OCI-LY7 (cell line): ENCODE measurements around the gene MPRIP. TPM values are rescaled to one million over a fixed set of nuclear protein-coding genes. Genes with fewer than 3 reads are reported as not detected.

ENCODE experiments used
- BruUV-seq: library from RNA; stranded (reverse); fragments of 400-500 nt; replicated peaks from 2 replicates; lab custom pipeline; 2021; lab: Mats Ljungman, UMichigan
- CTCF ChIA-PET: fragments of 300-600 bp; sonication (Branson Sonifier 250); formaldehyde crosslinking; loops from one replicate; lab custom pipeline; 2022; ENCODE audit warnings: antibody characterized with exemption; ENCODE audit not compliant: unreplicated experiment; lab: Charles Lee
- POLR2A ChIA-PET: fragments of 300-600 bp; sonication (Branson Sonifier 250); formaldehyde crosslinking; loops from one replicate; lab custom pipeline; 2022; ENCODE audit warnings: antibody characterized with exemption; lab: Charles Lee
- DNase-seq: peaks from one replicate; pipeline ENCODE4 v3.0.0-alpha.2; 2015; ENCODE audit warnings: low spot score
- H2AFZ ChIP-seq: fragments of 200-600 bp; sonication (generic), shearing (Covaris generic); 2 replicates; pipeline ENCODE4 v1.6.1; 2014; ENCODE audit warnings: mild to moderate bottlenecking, antibody characterized with exemption, low read length, moderate library complexity
- H3K27ac ChIP-seq: fragments of 200-600 bp; sonication (generic); 2 replicates; pipeline ENCODE4 v1.5.1; 2014; ENCODE audit warnings: mixed run types, low read depth, mild to moderate bottlenecking, moderate library complexity, low read length, inconsistent platforms; ENCODE audit not compliant: poor library complexity, severe bottlenecking
- H3K36me3 ChIP-seq: fragments of 200-600 bp; sonication (generic); 2 replicates; pipeline ENCODE4 v1.6.1; 2014; ENCODE audit warnings: mild to moderate bottlenecking, antibody characterized with exemption, low read length, moderate library complexity, mixed read lengths; ENCODE audit not compliant: insufficient read depth
- H3K4me1 ChIP-seq: fragments of 200-600 bp; sonication (generic); 2 replicates; pipeline ENCODE4 v1.5.1; 2014; ENCODE audit warnings: mild to moderate bottlenecking, low read length; ENCODE audit not compliant: insufficient read depth, poor library complexity, severe bottlenecking
- H3K4me2 ChIP-seq: fragments of 200-600 bp; sonication (generic); 2 replicates; pipeline ENCODE4 v1.6.1; 2014; ENCODE audit warnings: mild to moderate bottlenecking, low read length
- H3K4me3 ChIP-seq: fragments of 200-600 bp; sonication (generic); 2 replicates; pipeline ENCODE4 v1.5.1; 2014; ENCODE audit warnings: mild to moderate bottlenecking, low read depth, low read length; ENCODE audit not compliant: poor library complexity, severe bottlenecking
- H3K79me2 ChIP-seq: fragments of 200-600 bp; sonication (generic); 2 replicates; pipeline ENCODE4 v1.6.1; 2016; ENCODE audit warnings: low read depth, mild to moderate bottlenecking, low read length, moderate library complexity, mixed read lengths; ENCODE audit not compliant: insufficient read depth
- H3K9me2 ChIP-seq: fragments of 200-600 bp; sonication (generic); 2 replicates; pipeline ENCODE4 v1.6.1; 2016; ENCODE audit warnings: mild to moderate bottlenecking, low read length, mixed read lengths; ENCODE audit not compliant: insufficient read depth
- H3K9me3 ChIP-seq: fragments of 200-600 bp; sonication (generic); 2 replicates; pipeline ENCODE4 v1.6.1; 2014; ENCODE audit warnings: mild to moderate bottlenecking, mixed run types, low read length, mixed read lengths
- H4K20me1 ChIP-seq: fragments of 200-600 bp; sonication (generic); 2 replicates; pipeline ENCODE4 v1.6.1; 2014; ENCODE audit warnings: mild to moderate bottlenecking, antibody characterized with exemption, low read length, moderate library complexity, mixed read lengths; ENCODE audit not compliant: insufficient read depth
- EZH2phosphoT487 ChIP-seq: fragments of 200-600 bp; sonication (generic); IDR thresholded peaks from 2 replicates; pipeline ENCODE4 v1.6.1; 2018; ENCODE audit warnings: low read depth, borderline replicate concordance, mild to moderate bottlenecking, mixed run types, antibody characterized with exemption, low read length, moderate library complexity, mixed read lengths
- intact Hi-C: fragments of 100-400 bp; cut with micrococcal nuclease; formaldehyde crosslinking; loops from one replicate; pipeline ENCODE4 v1.10.0; 2022; ENCODE audit not compliant: unreplicated experiment
- total RNA-seq, 2 experiments: library from RNA; depleted of rRNA in 1 of 2; stranded (reverse); fragments of >200 nt in 1 of 2; shearing (Covaris generic) in 1 of 2; gene quantifications; 2 replicates each; pipeline ENCODE4 v1.2.3, GENCODE V29; 2014 to 2022
- TF ChIP-seq, protein P1 (sequence below): fragments of 200-600 bp; sonication (generic); conservative IDR thresholded peaks from 2 replicates; pipeline ENCODE4 v1.5.1; 2014; ENCODE audit warnings: mild to moderate bottlenecking, antibody characterized with exemption, low read length, moderate library complexity, mixed read lengths

Gene MPRIP
- total RNA-seq, 2 experiments from 2014 or later, result 73.3 to 109 TPM

DNA sequence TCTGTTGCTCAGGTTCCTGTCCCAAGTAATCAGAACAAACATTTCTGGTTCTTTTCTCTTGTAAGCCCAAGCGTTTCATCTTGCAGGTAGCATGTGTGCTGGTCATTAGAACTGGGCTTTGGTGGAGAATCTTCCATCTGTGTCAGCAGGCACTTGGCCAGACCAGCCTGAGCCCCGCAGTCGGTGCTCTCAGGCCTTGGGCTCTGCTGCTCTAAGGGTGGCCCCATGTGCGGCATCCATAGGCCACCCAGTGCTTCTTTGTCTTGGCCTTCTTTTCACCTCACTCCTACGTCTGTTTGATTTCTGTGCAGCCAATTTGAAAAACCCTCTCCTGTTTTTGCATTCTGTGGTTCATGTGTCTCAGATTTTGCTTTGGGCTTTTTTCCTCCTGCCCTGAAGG, 112.3 kb downstream of the MPRIP start:
- Histone ChIP-seq H3K4me2 (no peak overlapping the region), H3K79me2 (no peaks in the 10 kb centered on the region), H3K4me3 (no peak overlapping the region), H2AFZ (no peak overlapping the region), H3K27ac (no peak overlapping the region), H3K9me2 (no peaks in the 10 kb centered on the region), H3K4me1 (no peaks in the 10 kb centered on the region), H4K20me1 (no peaks in the 10 kb centered on the region), H3K9me3 (no peaks in the 10 kb centered on the region), H3K36me3 (peaks cover 12% of the 10 kb centered on the region; the same call in 1 of the 2 replicates)
- intact Hi-C loops, result no loop called here
- no TSS peak for BruUV-seq
- DNase-seq, result no peak
- no peak for TF ChIP-seq EZH2phosphoT487
- TF ChIP-seq, protein P1, sequence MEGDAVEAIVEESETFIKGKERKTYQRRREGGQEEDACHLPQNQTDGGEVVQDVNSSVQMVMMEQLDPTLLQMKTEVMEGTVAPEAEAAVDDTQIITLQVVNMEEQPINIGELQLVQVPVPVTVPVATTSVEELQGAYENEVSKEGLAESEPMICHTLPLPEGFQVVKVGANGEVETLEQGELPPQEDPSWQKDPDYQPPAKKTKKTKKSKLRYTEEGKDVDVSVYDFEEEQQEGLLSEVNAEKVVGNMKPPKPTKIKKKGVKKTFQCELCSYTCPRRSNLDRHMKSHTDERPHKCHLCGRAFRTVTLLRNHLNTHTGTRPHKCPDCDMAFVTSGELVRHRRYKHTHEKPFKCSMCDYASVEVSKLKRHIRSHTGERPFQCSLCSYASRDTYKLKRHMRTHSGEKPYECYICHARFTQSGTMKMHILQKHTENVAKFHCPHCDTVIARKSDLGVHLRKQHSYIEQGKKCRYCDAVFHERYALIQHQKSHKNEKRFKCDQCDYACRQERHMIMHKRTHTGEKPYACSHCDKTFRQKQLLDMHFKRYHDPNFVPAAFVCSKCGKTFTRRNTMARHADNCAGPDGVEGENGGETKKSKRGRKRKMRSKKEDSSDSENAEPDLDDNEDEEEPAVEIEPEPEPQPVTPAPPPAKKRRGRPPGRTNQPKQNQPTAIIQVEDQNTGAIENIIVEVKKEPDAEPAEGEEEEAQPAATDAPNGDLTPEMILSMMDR, result no peak
- CTCF ChIA-PET, result no interaction called here
- POLR2A ChIA-PET, result no interaction called here

DNA sequence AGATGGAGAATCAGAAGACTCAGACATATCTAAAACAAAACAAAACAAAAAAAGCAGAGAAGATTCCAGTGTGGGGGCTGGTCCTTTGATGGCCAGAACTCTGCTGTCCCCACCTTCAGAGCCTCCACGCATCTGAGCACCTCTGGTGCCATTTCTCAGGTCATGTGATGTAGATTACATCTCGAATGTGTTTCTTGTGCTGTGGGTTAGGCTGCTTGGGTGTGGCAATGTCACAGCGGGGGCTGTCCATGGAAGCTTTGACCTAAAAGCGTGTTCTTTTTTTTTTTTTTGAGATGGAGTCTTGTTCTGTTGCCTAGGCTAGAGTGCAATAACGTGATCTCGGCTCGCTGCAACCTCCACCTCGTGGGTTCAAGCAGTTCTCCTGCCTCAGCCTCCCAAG, 112.7 kb downstream of the MPRIP start:
- no TSS peak for BruUV-seq
- H3K36me3 ChIP-seq, result peaks cover 12% of the 10 kb centered on the region; the same call in 1 of the 2 replicates

DNA sequence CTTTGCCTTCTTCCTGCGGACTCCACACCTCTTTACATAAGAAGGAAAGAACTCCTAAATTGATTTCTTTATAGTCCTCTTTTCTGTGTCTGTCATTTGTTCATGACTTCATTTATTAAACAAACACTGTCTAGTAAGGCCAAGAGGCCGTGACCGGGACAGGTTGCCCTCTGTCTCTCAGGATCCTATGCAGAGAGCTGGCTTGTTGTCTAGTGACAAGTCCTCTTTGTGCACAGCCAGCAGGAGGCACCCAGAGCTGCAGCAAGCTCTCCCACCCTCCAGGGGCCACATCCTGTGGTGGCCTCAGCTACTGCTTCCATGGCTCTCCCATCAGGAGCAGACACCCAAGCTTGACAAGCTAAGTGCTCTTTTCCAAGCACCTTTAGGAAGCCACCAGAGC, 113.3 kb downstream of the MPRIP start:
- CTCF ChIA-PET, result no interaction called here

More for the DNA sequence above, 112.7 kb downstream of the MPRIP start:
- ChIA-PET CTCF (no interaction called here), POLR2A (interaction anchor here (0.6 kb wide), 1 partner anchor 18 kb away, joined by 3 read pairs; no protein-coding TSS in a partner anchor)
- no peaks in the 10 kb centered on the region for H3K79me2 ChIP-seq
- H3K4me2 ChIP-seq, result no peak overlapping the region
- H3K4me1 ChIP-seq, result no peaks in the 10 kb centered on the region
- no peak for DNase-seq
- no peak overlapping the region for H3K27ac ChIP-seq
- TF ChIP-seq, protein P1, result no peak
- no peak for TF ChIP-seq EZH2phosphoT487
- H4K20me1 ChIP-seq, result no peaks in the 10 kb centered on the region
- intact Hi-C loops, result no loop called here
- no peak overlapping the region for H3K4me3 ChIP-seq
- no peaks in the 10 kb centered on the region for H3K9me3 ChIP-seq
- H2AFZ ChIP-seq, result no peak overlapping the region
- no peaks in the 10 kb centered on the region for H3K9me2 ChIP-seq

More for the DNA sequence above, 113.3 kb downstream of the MPRIP start:
- Histone ChIP-seq H3K4me1 (no peaks in the 10 kb centered on the region), H4K20me1 (no peaks in the 10 kb centered on the region), H3K4me3 (no peak overlapping the region), H3K9me3 (no peaks in the 10 kb centered on the region), H3K36me3 (peaks cover 12% of the 10 kb centered on the region; the same call in 1 of the 2 replicates), H3K9me2 (no peaks in the 10 kb centered on the region), H3K4me2 (no peak overlapping the region), H3K27ac (no peak overlapping the region), H3K79me2 (no peaks in the 10 kb centered on the region), H2AFZ (no peak overlapping the region)
- POLR2A ChIA-PET, result interaction anchor here (0.6 kb wide), 1 partner anchor 17 kb away, joined by 3 read pairs; no protein-coding TSS in a partner anchor
- no TSS peak for BruUV-seq
- intact Hi-C loops, result no loop called here
- TF ChIP-seq, protein P1, result no peak
- TF ChIP-seq EZH2phosphoT487, result no peak
- no peak for DNase-seq
